T-helper 2 cell treated with Interferon-gamma antibody and Interleukin-4, amounts not matched to agents 5 μg/mL and 100 μg/mL, for 36 hours (primary cell): Measurements from ENCODE around the gene NUCKS1.
"Not testable (repeated sequence)": the region's sequence is repeated elsewhere in the genome, so short reads cannot be mapped to it uniquely, and the experiment has no call there.

Experiments used
- DNase-seq: peaks from one replicate; pipeline ENCODE4 v3.0.0; 2021; ENCODE audit warnings: low spot score
- H3K27ac Mint-ChIP-seq: one replicate; pipeline ENCODE4 v1.8.0; 2021; ENCODE audit warnings: mild to moderate bottlenecking, mixed read lengths
- H3K27me3 Mint-ChIP-seq: one replicate; pipeline ENCODE4 v1.8.0; 2021; ENCODE audit warnings: low read depth, mixed read lengths
- H3K36me3 Mint-ChIP-seq: one replicate; pipeline ENCODE4 v1.8.0; 2021; ENCODE audit warnings: low read depth, mixed read lengths
- H3K4me1 Mint-ChIP-seq: one replicate; pipeline ENCODE4 v1.8.0; 2021; ENCODE audit warnings: low read depth, mixed read lengths
- H3K4me3 Mint-ChIP-seq: one replicate; pipeline ENCODE4 v1.8.0; 2022; ENCODE audit warnings: mild to moderate bottlenecking, moderate library complexity, mixed read lengths
- H3K9me3 Mint-ChIP-seq: one replicate; pipeline ENCODE4 v1.8.0; 2021; ENCODE audit warnings: mixed read lengths

The NUCKS1 gene

DNA sequence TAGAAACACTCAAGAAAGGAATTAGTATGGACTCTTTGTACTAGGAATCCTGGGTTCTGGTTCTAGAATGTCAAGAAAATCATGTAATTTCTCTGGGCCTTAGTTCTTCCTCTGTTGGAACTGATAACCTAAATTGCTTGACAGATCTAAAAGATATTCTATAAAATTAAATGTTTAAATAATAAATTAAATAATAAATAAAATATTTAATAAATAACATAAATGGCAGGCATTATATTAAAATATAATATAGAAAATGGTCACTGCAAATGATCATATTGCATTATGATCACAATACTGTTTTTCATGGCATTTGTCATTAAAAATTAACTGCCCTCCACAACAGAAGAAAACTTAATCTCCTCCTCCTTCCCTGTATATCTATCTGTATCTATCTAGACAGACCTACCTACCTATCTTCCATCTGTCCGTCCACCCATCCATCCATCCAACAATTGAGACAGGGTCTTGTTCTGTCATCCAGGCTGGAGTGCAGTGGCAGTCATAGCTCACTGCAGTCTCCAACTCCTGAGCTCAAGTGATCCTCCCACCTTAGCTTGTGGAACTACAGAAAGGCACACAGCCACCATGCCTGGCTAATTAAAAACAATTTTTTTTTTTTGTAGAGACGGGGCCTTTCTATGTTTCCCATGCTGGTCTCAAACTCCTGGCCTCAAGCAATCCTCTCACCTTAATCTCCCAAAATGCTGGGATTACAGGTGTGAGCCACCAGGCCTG is 16.4 kb downstream of the NUCKS1 start:
- Mint-ChIP-seq H3K4me1 (peaks cover 16% of the 10 kb centered on the region), H3K36me3 (peaks cover 35% of the 10 kb centered on the region), H3K9me3 (no peaks in the 10 kb centered on the region), H3K4me3 (no peak overlapping the region), H3K27me3 (no peaks in the 10 kb centered on the region), H3K27ac (no peak overlapping the region)
- no peak for DNase-seq

DNA sequence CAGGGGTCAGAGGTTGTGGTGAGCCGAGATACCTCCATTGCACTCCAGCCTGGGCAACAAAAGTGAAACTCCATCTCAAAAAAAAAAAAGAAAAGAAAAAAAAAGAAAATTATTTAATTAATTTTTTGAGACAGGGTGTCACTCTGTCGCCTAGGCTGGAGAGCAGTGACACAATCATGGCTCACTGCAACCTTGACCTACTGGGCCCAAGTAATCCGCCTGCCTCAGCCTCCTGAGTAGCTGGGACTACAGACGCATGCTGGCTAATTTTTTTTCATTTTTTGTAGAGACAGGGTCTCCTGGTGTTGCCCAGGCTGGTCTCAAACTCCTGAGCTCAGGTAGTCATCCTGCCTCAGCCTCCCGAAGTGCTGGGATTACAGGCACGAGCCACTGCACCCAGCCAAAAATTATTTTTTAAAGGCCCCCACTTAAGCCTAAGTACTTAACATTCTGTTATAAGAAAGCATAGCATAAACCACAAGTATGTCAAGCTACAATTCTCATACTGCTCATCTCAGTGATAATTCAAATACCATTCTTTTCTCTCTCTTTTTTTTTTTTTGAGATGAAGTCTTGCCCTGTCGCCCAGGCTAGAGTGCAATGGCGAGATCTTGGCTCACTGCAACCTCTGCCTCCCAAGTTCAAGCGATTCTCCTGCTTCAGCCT is 19.9 kb downstream of the NUCKS1 start:
- no peaks in the 10 kb centered on the region for H3K9me3 Mint-ChIP-seq
- H3K4me1 Mint-ChIP-seq, result peaks cover 17% of the 10 kb centered on the region
- peaks cover 49% of the 10 kb centered on the region for H3K36me3 Mint-ChIP-seq
- H3K27me3 Mint-ChIP-seq, result no peaks in the 10 kb centered on the region
- no peak overlapping the region for H3K27ac Mint-ChIP-seq
- H3K4me3 Mint-ChIP-seq, result no peak overlapping the region
- DNase-seq, result no peak

DNA sequence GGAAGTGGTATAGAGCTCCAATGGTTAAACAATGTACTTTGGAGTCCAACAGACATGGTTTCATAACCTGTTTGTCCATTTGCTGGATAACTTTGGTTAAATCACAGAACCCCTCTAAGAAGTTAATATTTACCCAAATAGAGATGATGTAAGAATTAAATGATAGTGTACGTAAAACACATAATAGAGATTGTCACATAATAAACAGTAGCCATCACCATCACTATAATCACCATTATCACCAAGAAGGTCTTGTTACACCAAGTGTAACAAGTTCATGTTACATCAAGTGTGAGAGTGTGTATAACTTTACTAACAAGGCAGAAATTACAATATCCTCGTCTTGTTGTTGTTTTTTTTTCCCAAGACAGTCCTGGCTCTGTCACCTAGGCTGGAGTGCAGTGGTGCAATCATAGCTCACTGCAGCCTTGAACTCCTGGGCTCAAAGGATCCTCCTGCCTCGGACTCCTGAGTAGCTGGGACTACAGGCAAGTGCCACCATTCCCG is 23.3 kb downstream of the NUCKS1 start:
- no peak overlapping the region for H3K27ac Mint-ChIP-seq
- H3K4me1 Mint-ChIP-seq, result peaks cover 17% of the 10 kb centered on the region
- no peak overlapping the region for H3K4me3 Mint-ChIP-seq
- no peaks in the 10 kb centered on the region for H3K9me3 Mint-ChIP-seq
- peaks cover 57% of the 10 kb centered on the region for H3K36me3 Mint-ChIP-seq
- H3K27me3 Mint-ChIP-seq, result no peaks in the 10 kb centered on the region
- no peak for DNase-seq

DNA sequence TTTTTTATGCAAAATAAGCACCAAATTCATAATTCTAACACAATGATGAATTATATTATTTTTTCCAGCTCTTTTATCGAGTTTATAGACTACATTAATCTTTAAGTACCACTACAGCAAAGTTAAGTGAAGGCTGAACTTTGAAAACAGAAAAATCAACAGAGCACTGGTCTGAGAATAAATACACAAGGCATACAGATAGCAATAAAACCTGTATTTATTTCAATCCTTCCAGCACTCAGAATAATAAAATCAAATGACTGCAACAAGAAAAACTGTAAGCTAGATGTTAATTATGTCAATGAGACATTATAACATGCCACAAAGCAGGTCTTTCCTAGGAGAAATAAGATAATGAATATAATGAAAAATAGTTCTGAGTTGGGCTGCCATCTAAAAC is 24.5 kb downstream of the NUCKS1 start:
- no peaks in the 10 kb centered on the region for H3K27me3 Mint-ChIP-seq
- no peak overlapping the region for H3K4me3 Mint-ChIP-seq
- DNase-seq, result no peak
- no peaks in the 10 kb centered on the region for H3K9me3 Mint-ChIP-seq
- H3K27ac Mint-ChIP-seq, result no peak overlapping the region
- H3K36me3 Mint-ChIP-seq, result peaks cover 63% of the 10 kb centered on the region
- H3K4me1 Mint-ChIP-seq, result peaks cover 15% of the 10 kb centered on the region

DNA sequence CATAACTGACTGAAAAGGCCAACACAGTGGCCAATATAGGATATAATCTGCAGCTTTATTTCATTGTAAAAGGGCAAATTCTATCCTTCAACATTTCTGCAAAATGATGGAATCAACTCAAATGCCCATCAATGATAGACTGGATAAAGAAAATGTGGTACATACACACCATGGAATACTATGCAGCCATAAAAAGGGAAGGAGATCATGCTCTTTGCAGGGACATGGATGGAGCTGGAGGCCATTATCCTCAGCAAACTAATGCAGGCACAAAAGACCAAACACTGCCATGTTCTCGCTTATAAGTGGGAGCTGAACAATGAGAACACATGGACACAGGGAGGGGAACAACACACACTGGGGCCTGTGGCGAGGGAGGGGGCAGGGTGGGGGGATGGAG is 29.2 kb downstream of the NUCKS1 start:
- not testable (repeated sequence) for H3K27me3 Mint-ChIP-seq, DNase-seq, H3K27ac Mint-ChIP-seq, H3K4me3 Mint-ChIP-seq, H3K9me3 Mint-ChIP-seq
- Mint-ChIP-seq H3K4me1 (peaks cover 23% of the 10 kb centered on the region), H3K36me3 (peaks cover 75% of the 10 kb centered on the region)

DNA sequence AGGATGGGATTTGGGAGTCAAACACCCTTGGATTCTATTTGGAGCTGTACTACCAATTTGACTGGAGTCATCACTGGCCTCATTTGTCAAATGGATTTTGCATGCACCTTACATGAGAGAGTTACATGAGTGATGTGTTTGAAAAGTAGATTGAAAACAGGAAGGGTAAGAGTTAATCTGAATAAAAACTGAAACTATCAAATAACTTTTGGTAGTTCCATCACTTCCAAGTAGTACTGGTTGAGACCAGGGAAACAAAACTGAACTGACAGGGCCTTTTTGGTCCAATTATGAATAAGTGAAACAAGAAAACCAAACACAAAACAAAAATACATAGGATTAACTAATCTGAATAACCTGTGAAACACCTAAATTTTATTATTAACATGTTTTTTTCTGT is 30.2 kb downstream of the NUCKS1 start:
- H3K27me3 Mint-ChIP-seq, result no peaks in the 10 kb centered on the region
- no peaks in the 10 kb centered on the region for H3K9me3 Mint-ChIP-seq
- no peak for DNase-seq
- no peak overlapping the region for H3K4me3 Mint-ChIP-seq
- peak overlapping the region; percentile 16 for H3K27ac Mint-ChIP-seq
- H3K36me3 Mint-ChIP-seq, result peaks cover 77% of the 10 kb centered on the region
- peaks cover 18% of the 10 kb centered on the region for H3K4me1 Mint-ChIP-seq

DNA sequence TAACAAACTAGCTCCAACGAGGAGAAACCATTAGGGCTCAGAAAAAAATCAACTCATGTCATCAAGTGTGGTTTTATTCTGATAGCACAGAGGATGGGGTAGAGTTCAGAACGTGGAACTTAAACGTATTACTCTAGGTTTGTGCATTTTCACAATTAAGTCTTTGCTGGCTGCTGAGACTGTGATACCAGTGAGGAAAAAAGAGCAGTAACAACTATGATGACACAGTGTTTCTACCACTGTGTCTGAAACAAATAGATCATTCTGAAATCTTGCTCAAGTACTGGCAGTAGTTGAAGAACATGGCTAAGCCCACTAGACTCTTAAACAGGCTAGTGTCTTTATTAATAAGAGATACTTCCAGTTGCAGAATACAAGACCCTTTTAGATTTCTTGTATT is 31.0 kb downstream of the NUCKS1 start:
- DNase-seq, result peak; percentile 9
- Mint-ChIP-seq H3K4me1 (peaks cover 17% of the 10 kb centered on the region), H3K27ac (no peak overlapping the region), H3K4me3 (no peak overlapping the region), H3K27me3 (no peaks in the 10 kb centered on the region), H3K36me3 (peaks cover 79% of the 10 kb centered on the region), H3K9me3 (no peaks in the 10 kb centered on the region)

DNA sequence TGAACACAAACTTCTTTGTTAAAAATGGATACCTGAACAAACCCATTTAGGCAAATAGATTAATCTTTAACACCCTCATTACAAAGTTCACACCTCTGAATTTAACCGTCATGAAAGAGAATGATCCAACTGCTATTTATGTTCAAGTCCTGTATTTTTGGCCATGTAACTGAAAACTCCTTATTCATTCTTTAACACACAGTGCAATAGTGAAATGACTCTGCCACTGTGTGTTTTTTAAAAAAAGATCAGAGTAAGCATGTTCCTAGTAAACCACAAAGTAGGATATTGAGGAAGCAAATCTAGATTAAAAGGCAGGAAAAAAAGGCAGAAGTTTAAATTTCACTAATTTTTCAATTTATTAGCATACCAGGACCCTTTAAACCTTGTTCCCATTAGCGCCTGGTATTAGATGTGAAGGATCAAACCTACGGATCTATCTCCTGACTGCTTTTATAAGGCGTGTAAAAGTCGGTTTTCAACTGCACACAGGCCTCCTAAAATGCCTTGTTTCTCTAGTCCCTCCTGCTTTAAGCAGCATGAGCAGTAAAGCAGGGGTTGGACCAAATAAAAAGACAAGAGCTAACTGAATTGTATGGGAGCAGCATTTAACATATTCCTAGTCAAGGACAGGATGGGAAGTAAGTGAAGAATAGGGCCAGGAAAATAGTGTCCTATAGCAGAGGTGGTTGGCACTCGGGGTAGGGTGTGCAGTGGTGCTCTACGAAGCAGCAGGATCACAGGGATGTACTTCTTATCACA is 33.4 kb downstream of the NUCKS1 start:
- Mint-ChIP-seq H3K4me1 (peaks cover 13% of the 10 kb centered on the region), H3K9me3 (no peaks in the 10 kb centered on the region), H3K27me3 (no peaks in the 10 kb centered on the region), H3K4me3 (no peak overlapping the region), H3K27ac (no peak overlapping the region), H3K36me3 (peaks cover 67% of the 10 kb centered on the region)
- no peak for DNase-seq

DNA sequence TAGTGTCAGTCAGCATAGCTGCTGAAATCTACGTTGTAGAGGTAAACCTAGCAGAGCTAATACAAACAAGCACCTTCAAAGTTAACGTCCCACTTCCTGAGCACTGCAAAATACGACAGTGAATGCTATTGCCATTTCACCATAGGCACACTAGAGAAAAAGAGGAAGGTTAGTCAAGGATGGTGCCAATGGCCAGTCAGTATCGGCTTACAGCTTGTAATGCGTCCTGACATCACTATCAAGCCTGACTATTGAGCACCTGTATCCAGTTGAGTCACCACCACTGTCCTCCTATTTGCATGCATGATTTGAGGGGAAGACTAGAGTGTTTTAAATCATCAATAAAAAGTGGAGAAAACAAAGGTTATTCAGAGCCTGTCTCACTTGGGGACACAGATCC is 34.4 kb downstream of the NUCKS1 start:
- no peak overlapping the region for H3K27ac Mint-ChIP-seq
- H3K4me3 Mint-ChIP-seq, result no peak overlapping the region
- peaks cover 18% of the 10 kb centered on the region for H3K4me1 Mint-ChIP-seq
- no peaks in the 10 kb centered on the region for H3K27me3 Mint-ChIP-seq
- H3K9me3 Mint-ChIP-seq, result no peaks in the 10 kb centered on the region
- peaks cover 65% of the 10 kb centered on the region for H3K36me3 Mint-ChIP-seq
- no peak for DNase-seq

DNA sequence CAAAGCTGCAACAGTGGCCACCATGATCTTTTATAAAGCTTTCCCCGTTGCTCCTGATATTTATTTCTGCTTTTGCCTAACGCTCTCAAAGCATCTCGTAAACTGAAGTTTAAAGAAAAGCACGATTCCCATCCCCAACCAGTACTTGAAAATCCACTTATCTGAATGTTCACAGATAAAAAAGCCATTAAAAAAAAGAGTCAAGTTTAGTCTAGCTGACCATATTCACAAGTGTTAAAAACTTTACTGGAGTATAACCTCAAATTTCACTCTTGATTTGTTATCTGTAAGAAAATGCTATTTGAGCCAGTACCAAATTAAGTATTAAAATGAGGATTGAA is 35.1 kb downstream of the NUCKS1 start:
- Mint-ChIP-seq H3K27ac (no peak overlapping the region), H3K4me3 (no peak overlapping the region), H3K9me3 (no peaks in the 10 kb centered on the region), H3K36me3 (peaks cover 59% of the 10 kb centered on the region), H3K27me3 (no peaks in the 10 kb centered on the region), H3K4me1 (peaks cover 12% of the 10 kb centered on the region)
- DNase-seq, result no peak

DNA sequence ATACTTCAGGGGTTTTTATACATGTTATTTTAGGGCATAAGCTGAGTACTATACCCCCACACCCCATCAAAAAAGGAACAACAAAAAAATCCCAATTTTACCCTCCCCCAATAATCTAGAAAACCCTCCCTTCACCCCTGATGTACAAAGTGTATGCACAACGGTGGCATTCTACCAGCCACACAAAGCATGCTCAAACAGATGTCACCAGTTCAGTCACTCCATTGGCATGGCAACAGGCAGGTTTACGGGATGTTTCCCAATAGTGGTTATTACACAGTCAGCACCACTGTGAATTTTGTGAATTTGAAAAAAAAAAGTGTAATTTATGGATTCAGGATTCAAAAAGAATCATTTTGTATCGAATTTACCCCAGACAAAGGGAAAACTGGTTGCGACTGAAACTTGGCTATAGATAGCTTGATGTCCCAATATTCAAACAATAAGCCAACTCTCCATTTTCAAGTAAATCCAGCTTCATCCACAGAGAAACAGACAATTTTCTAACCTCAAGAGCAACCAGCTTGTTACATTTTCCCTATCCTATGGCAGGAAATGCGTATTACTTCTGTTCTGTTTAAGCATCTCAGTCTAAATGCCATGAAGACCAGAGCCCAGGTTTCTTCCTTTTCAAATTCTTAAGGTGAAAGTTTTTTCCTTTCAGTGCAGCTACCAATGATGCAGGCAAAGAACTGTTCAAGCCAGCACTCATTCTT is 35.6 kb downstream of the NUCKS1 start:
- no peaks in the 10 kb centered on the region for H3K27me3 Mint-ChIP-seq
- no peak for DNase-seq
- peaks cover 54% of the 10 kb centered on the region for H3K36me3 Mint-ChIP-seq
- H3K4me3 Mint-ChIP-seq, result no peak overlapping the region
- peaks cover 7% of the 10 kb centered on the region for H3K4me1 Mint-ChIP-seq
- no peaks in the 10 kb centered on the region for H3K9me3 Mint-ChIP-seq
- no peak overlapping the region for H3K27ac Mint-ChIP-seq

DNA sequence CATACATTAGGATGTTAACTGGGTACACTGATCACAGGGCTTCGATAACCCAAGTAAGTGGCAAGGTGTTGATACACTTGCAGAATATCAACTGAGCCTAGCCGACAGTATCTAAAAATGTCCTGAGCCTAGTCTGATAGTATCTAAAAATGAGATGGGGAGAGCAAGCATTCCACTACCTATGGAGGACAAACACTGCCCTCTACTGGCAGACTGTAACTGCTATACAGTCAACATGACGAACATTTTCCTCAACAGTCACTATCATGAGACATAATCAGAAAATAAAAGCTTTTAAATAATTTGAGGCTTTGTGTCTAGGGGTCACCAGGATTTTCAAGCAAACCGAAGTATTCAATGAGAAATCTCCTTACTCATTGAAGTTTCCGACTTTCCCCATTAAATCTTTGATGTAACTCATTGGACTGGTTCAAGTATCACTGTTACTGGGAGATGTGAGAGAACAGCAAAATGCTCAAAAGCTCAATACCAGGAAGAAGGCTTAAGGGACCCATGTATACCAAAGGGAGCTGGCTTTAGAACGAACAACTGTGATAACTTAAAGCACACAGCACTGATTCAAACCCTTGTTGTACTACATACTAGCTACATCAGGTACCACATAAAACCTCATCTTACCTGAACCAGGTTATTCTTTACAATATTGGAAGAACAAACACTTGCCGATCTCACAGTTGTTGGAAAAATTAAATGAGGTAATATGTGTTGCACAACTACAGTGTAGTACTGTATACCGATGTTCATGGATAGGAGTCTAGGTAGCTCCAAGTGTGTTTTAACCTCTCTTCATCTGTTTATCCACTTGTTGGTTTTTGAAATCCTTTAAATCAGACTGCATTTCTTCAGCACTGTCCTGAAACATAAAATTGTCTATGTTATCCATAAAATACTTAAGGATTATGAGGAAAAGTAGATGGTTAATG is 38.6 kb downstream of the NUCKS1 start:
- H3K36me3 Mint-ChIP-seq, result peaks cover 45% of the 10 kb centered on the region
- peak overlapping the region; percentile 64 for H3K27ac Mint-ChIP-seq
- H3K9me3 Mint-ChIP-seq, result no peaks in the 10 kb centered on the region

More for the DNA sequence above, 38.6 kb downstream of the NUCKS1 start:
- H3K27me3 Mint-ChIP-seq, result no peaks in the 10 kb centered on the region
- H3K4me3 Mint-ChIP-seq, result no peak overlapping the region
- H3K4me1 Mint-ChIP-seq, result peaks cover 14% of the 10 kb centered on the region
- peak; percentile 56 for DNase-seq
